Measurements from ENCODE around the gene FAM3C.
A peak's percentile ranks its signal among the peaks of the same experiment; 100 is the strongest.
"Not testable (repeated sequence)": the region's sequence is repeated elsewhere in the genome, so short reads cannot be mapped to it uniquely, and the experiment has no call there.

FAM3C gene

GRCh38 chr7:121331048-121331447, 65.1 kb downstream of the FAM3C start:
- no peak for DNase-seq (ENCODE audit: low read depth in 2 of 2)

GRCh38 chr7:121330053-121330833, 65.9 kb downstream of the FAM3C start:
- DNase-seq (ENCODE audit: low read depth in 2 of 2): no peak

GRCh38 chr7:121329191-121330052, 66.7 kb downstream of the FAM3C start:
- peak in 1 of 2 donors; percentile 13 for DNase-seq (ENCODE audit: low read depth in 2 of 2)

GRCh38 chr7:121328508-121329190, 67.5 kb downstream of the FAM3C start, which contains the start of gene WNT16:
TSS of gene WNT16 (plus strand) at chr7:121329000. CDS start at chr7:121329293, 293 bp downstream.
- DNase-seq (ENCODE audit: low read depth in 2 of 2): no peak

GRCh38 chr7:121327671-121328070, 68.4 kb downstream of the FAM3C start:
- no peak for DNase-seq (ENCODE audit: low read depth in 2 of 2)

GRCh38 chr7:121323515-121324302, 72.4 kb downstream of the FAM3C start:
- DNase-seq (ENCODE audit: low read depth in 2 of 2): no peak

- no peak for DNase-seq (ENCODE audit: low read depth in 2 of 2)
These were observed 73.6 kb downstream of the FAM3C start for GRCh38 chr7:121322460-121322859.

- not testable (repeated sequence) for DNase-seq (ENCODE audit: low read depth in 2 of 2)
These were observed 80.9 kb downstream of the FAM3C start for GRCh38 chr7:121315170-121315569.

- no peak for DNase-seq (ENCODE audit: low read depth in 2 of 2)
These were observed 82.1 kb downstream of the FAM3C start for GRCh38 chr7:121313793-121314676.

GRCh38 chr7:121313220-121313792, 82.8 kb downstream of the FAM3C start:
- DNase-seq (ENCODE audit: low read depth in 2 of 2): no peak

- DNase-seq (ENCODE audit: low read depth in 2 of 2): no peak
These were observed 89.0 kb downstream of the FAM3C start for GRCh38 chr7:121307021-121307574.

GRCh38 chr7:121306565-121306964, 89.5 kb downstream of the FAM3C start:
- no peak for DNase-seq (ENCODE audit: low read depth in 2 of 2)

- no peak for DNase-seq (ENCODE audit: low read depth in 2 of 2)
These were observed 91.0 kb downstream of the FAM3C start for GRCh38 chr7:121305109-121305508.

GRCh38 chr7:121304102-121304658, 91.9 kb downstream of the FAM3C start:
- no peak for DNase-seq (ENCODE audit: low read depth in 2 of 2)

- DNase-seq (ENCODE audit: low read depth in 2 of 2): no peak
These were observed 92.5 kb downstream of the FAM3C start for GRCh38 chr7:121303422-121304101.

- no peak for DNase-seq (ENCODE audit: low read depth in 2 of 2)
These were observed 93.8 kb downstream of the FAM3C start for GRCh38 chr7:121302214-121302745.

- DNase-seq (ENCODE audit: low read depth in 2 of 2): no peak
These were observed 94.5 kb downstream of the FAM3C start for GRCh38 chr7:121301446-121302213.

All from stimulated activated CD8-positive, alpha-beta memory T cell treated with anti-CD3 and anti-CD28 coated beads, Interleukin-2, amount 100 ng/mL, for 48 hours (primary cell).